ENCODE data around the gene CFTR. TPM values are rescaled to one million over a fixed set of nuclear protein-coding genes. Genes with fewer than 3 reads are reported as not detected.

CFTR gene
- total and polyA plus RNA-seq, 9 of the 15 experiments (the other 6 are each of a cell fraction or from before 2014, with no cell fraction given), result 0.20 TPM; not detected in 8

GRCh38 chr7:117669818-117670217 lies 190.0 kb downstream of the CFTR start (continued):
- TF ChIP-seq ZBTB40 (IDR thresholded peaks at IDR 0.05) (peak; percentile 53; the same call in 1 of the 2 replicates), ZBTB40 (CRISPR knock-in tag; IDR thresholded peaks at IDR 0.05) (no peak), REST (IDR thresholded peaks at IDR 0.05; ENCODE audit: borderline replicate concordance) (peak; percentile 5; the same call in 1 of the 2 replicates), REST (CRISPR knock-in tag; IDR thresholded peaks at IDR 0.05; ENCODE audit: low read depth) (no peak), DACH1 (IDR thresholded peaks at IDR 0.05; ENCODE audit: partially characterized antibody) (no peak), RBM14 (IDR thresholded peaks at IDR 0.05; ENCODE audit: borderline replicate concordance, insufficient read depth, low read depth, low read length) (no peak), DEAF1 (CRISPR knock-in tag; IDR thresholded peaks at IDR 0.05) (peak; percentile 62; the same call in 1 of the 2 replicates), RAD21 (CRISPR knock-in tag; conservative IDR thresholded peaks at IDR 0.05 in 1 of 2, IDR thresholded peaks at IDR 0.05 in 1 of 2) (peak; percentile 59 to 68)
